Thyroid gland (tissue), 4 donors: ENCODE results near the gene GARNL3. TPM values are rescaled to one million over a fixed set of nuclear protein-coding genes. Genes with fewer than 3 reads are reported as not detected.

Experiments
- DNase-seq, 2 donors: peaks; one replicate each; pipeline ENCODE4 v3.0.0-alpha.2; 2019
- H3K27ac ChIP-seq, 3 donors: fragments of 200-600 bp; sonication (generic); 1 replicate in 2 of 3; 2 replicates in 1 of 3; pipeline ENCODE4 v1.5.1; 2016 to 2019; ENCODE audit warnings: mild to moderate bottlenecking in 1 of 3, moderate library complexity in 1 of 3
- H3K27me3 ChIP-seq: fragments of 200-600 bp; sonication (generic); one replicate; pipeline ENCODE4 v1.5.1; 2019
- H3K36me3 ChIP-seq, 2 donors: fragments of 200-600 bp; sonication (generic); one replicate each; pipeline ENCODE4 v1.5.1; 2016 to 2019
- H3K4me1 ChIP-seq, 2 donors: fragments of 200-600 bp; sonication (generic); one replicate each; pipeline ENCODE4 v1.5.1; 2017 to 2019
- H3K4me3 ChIP-seq, 3 donors: fragments of 200-600 bp; sonication (generic); replicated peaks in 1 of 3; 1 replicate in 2 of 3; 2 replicates in 1 of 3; pipeline ENCODE4 v1.5.1; 2016; ENCODE audit warnings: mild to moderate bottlenecking in 1 of 3
- H3K9me3 ChIP-seq: fragments of 200-600 bp; sonication (generic); one replicate; pipeline ENCODE4 v1.5.1; 2017
- CTCF ChIP-seq, 6 experiments: fragments of 200-600 bp in 3 of 6; fragments of 450-650 bp in 3 of 6; sonication (generic) in 3 of 6; IDR thresholded peaks; one replicate each; pipeline ENCODE4 v1.5.1; 2016 to 2019; ENCODE audit warnings: antibody characterized with exemption in 6 of 6, mild to moderate bottlenecking in 2 of 6, inconsistent platforms in 1 of 6, moderate library complexity in 1 of 6
- POLR2A ChIP-seq, 2 donors: fragments of 450-650 bp; IDR thresholded peaks; one replicate each; pipeline ENCODE4 v1.6.1; 2017; ENCODE audit warnings: antibody characterized with exemption in 2 of 2, mild to moderate bottlenecking in 2 of 2, moderate library complexity in 1 of 2
- WGBS, 2 donors: methylation state at CpG; one replicate each; pipeline ENCODE4 v1.1.5; 2017; 5-methylcytosine and 5-hydroxymethylcytosine counted together
- intact Hi-C: fragments of 100-400 bp; cut with DNase I; formaldehyde crosslinking; loops from one replicate; pipeline ENCODE4 v1.15.1; 2023
- total RNA-seq, 4 donors: library from RNA; depleted of rRNA; stranded (reverse); fragments of >200 nt; gene quantifications; one replicate each; pipeline ENCODE4 v1.2.3, GENCODE V29; 2016

Gene GARNL3
- total RNA-seq, 4 donors from 2014 or later, result 14.6 to 49.1 (median 20.1) TPM

DNA sequence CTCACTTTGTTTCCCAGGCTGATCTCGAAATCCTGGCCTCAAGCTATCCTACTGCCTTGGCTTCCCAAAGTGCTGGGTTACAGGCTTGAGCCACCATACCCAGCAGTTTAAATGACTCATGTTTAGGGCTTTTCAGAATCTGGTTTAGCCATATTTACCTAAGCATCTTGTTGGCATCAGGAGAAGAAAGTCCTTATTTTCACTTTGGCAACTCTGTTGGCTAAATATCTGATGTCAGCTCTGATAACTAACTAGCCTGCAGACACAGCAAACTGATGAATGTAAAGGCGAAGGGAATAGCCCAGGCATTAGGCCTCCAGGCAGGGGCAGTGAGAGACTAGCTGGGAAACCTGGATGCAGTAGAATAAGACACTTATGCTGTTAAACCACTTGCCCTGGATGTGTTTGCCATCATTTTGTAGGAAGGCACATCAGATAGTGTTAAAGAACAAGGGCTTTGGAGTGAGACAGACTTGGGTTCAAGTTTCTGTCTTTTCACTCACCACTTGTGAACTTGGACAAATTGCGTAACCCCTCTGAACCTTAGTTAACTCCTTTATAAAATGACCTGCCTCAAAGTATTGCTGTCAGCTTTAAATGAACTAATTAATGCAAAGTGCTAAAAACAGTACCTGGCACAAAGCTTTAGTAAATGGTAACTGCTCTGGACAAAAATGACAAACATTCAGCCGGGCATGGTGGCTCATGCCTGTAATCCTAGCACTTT lies 34.7 kb upstream of the GARNL3 start:
- 94 to 95% methylated on average over 4 of the region's 4 CpGs for WGBS, 2 donors
- Histone ChIP-seq H3K36me3 (no peaks in the 10 kb centered on the region), H3K27ac (no peak overlapping the region), H3K27me3 (no peaks in the 10 kb centered on the region), H3K4me1 (peaks cover 6 to 7% of the 10 kb centered on the region in 2 donors), H3K9me3 (no peaks in the 10 kb centered on the region), H3K4me3 (no peak overlapping the region)
- DNase-seq, result no peak
- intact Hi-C loops, result no loop called here
- no peak for TF ChIP-seq CTCF (IDR thresholded peaks at IDR 0.05)
- no peak for TF ChIP-seq POLR2A (IDR thresholded peaks at IDR 0.05)

DNA sequence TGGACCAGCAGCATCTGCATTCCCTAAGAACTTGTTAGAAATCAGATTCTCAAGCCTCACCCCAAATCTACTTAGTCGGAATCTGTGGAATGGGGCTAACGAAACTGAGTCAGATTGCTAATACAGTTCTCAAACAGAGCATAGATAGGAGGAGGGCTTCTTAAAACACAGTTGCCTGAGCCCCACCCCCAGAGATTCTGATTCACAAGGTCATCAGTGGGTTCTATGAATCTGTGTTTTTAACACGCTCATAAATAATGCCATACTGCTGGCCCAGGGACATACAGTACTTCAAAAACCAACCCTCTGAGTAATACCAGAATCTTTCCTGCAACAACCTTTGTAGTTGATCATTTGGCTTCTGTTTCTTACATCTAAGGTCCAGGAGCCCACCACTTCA lies 32.9 kb upstream of the GARNL3 start:
- no peak for TF ChIP-seq POLR2A (IDR thresholded peaks at IDR 0.05)
- TF ChIP-seq CTCF (IDR thresholded peaks at IDR 0.05), result no peak
- WGBS, 2 donors, result 96 to 97% methylated on average over 3 of the region's 3 CpGs
- H3K4me1 ChIP-seq, result no peaks in the 10 kb centered on the region
- H3K4me3 ChIP-seq, result no peak overlapping the region
- intact Hi-C loops, result no loop called here
- no peaks in the 10 kb centered on the region for H3K36me3 ChIP-seq
- no peak for DNase-seq
- H3K27ac ChIP-seq, result no peak overlapping the region
- H3K27me3 ChIP-seq, result no peaks in the 10 kb centered on the region
- H3K9me3 ChIP-seq, result no peaks in the 10 kb centered on the region

DNA sequence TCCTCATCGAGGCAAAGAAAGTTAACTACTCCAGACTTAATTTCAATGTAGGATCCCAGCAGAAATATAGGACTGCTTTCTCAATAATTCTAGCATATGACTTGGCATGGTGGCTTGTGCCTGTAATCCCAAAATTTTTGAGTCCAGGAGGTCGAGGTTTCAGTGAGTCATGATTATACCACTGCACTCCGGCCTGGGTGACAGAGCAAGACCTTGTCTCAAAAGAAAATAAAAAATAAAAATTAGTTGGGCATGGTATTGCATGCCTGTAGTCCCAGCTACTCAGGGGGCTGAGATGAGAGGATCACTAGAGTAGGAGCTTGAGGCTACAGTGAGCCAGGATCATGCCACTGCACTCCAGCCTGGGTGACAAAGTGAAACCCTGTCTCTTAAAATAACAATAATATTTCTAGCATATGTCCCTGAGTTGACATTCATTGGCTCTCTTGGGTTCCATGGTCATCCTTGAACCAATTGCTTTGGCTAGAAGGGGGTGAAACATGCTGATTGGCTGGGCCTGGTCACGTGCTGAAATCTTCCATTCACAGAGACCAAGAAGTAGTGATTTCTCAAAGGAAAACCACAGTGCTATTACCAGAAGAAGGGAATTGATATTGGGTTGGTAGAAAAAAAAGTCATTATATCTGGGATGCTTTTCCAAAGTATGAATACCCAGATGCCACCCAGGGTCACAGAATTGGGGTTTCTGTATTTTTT lies 31.6 kb upstream of the GARNL3 start:
- Histone ChIP-seq H3K4me1 (no peaks in the 10 kb centered on the region), H3K27me3 (no peaks in the 10 kb centered on the region), H3K27ac (no peak overlapping the region), H3K4me3 (no peak overlapping the region), H3K9me3 (no peaks in the 10 kb centered on the region), H3K36me3 (no peaks in the 10 kb centered on the region)
- DNase-seq, result no peak
- WGBS, 2 donors, result 81 to 92% methylated on average over 4 of the region's 4 CpGs
- intact Hi-C loops, result no loop called here
- TF ChIP-seq POLR2A (IDR thresholded peaks at IDR 0.05), result no peak
- TF ChIP-seq CTCF (IDR thresholded peaks at IDR 0.05), result no peak

DNA sequence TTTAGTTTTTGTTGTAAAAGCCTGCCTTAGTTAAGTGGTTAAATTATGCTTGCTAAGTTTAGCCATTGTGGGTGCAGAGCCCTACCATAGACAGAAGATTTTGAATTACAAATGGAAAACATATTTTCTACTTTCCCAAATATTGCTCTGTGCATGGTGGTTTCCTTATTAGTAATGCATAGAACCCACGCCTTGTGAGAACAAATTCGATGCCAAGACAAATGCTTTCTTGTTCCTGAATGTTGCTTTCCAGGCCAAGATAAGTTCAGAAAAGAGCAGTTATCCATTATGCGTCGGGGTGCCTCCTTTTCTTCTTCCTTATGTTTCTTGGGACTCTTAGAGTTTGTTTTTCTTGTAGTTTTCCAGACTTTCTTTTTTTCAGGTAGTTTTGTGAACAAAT lies 31.0 kb upstream of the GARNL3 start:
- TF ChIP-seq POLR2A (IDR thresholded peaks at IDR 0.05) (no peak), CTCF (IDR thresholded peaks at IDR 0.05) (no peak)
- Histone ChIP-seq H3K27me3 (no peaks in the 10 kb centered on the region), H3K27ac (no peak overlapping the region), H3K9me3 (no peaks in the 10 kb centered on the region), H3K4me1 (no peaks in the 10 kb centered on the region), H3K4me3 (no peak overlapping the region), H3K36me3 (no peaks in the 10 kb centered on the region)
- DNase-seq, result no peak
- 77 to 84% methylated on average over 4 of the region's 4 CpGs for WGBS, 2 donors
- intact Hi-C loops, result no loop called here

DNA sequence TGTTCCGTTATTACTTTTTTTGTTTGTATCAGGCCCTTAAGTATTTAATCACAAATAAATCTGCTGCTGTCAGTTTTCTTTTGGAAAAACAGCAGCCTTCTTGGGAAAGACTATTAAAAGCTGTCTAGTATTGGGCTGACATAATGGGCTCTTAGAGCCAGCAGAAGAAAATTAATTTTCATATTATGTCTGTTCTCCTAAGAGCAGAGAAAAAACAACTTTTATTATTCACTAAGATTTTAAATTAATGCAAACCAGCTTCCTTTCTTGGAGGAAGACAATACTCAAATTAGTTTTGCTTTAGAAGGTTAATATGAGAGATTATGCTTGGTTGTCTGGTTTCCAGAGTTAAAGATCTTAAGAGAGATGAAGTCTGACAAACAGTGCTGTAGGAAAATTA lies 30.6 kb upstream of the GARNL3 start:
- no peak for DNase-seq
- no peak overlapping the region for H3K27ac ChIP-seq
- H3K27me3 ChIP-seq, result no peaks in the 10 kb centered on the region
- no peaks in the 10 kb centered on the region for H3K9me3 ChIP-seq
- 81 to 92% methylated on average over 1 of the region's 1 CpG for WGBS, 2 donors
- no peak overlapping the region for H3K4me3 ChIP-seq
- intact Hi-C loops, result no loop called here
- H3K36me3 ChIP-seq, result no peaks in the 10 kb centered on the region
- no peak for TF ChIP-seq POLR2A (IDR thresholded peaks at IDR 0.05)
- no peaks in the 10 kb centered on the region for H3K4me1 ChIP-seq
